Endothelial cell of umbilical vein (primary cell): ENCODE data around the gene MTR.

Experiments used
- EZH2 ChIP-seq: IDR thresholded peaks from 2 replicates; pipeline ENCODE4 v1.6.1; 2012; ENCODE audit warnings: borderline replicate concordance, low read depth, mild to moderate bottlenecking, moderate library complexity, low read length, inconsistent platforms; ENCODE audit not compliant: severe bottlenecking
- FOS ChIP-seq: IDR thresholded peaks from 2 replicates; pipeline ENCODE4 v1.6.1; 2011; ENCODE audit warnings: mild to moderate bottlenecking, low read length, moderate library complexity, borderline replicate concordance; ENCODE audit not compliant: insufficient read depth
- POLR2A ChIP-seq: IDR thresholded peaks from 2 replicates; pipeline ENCODE4 v1.6.1; 2012; ENCODE audit warnings: low read depth, mild to moderate bottlenecking, control low read depth, low read length
- POLR2AphosphoS5 ChIP-seq: IDR thresholded peaks from 2 replicates; pipeline ENCODE4 v1.6.1; 2012; ENCODE audit warnings: low read depth, mild to moderate bottlenecking, control low read depth, low read length, moderate library complexity; ENCODE audit not compliant: insufficient read depth
- TF ChIP-seq, protein P1 (sequence below), 2 donors: IDR thresholded peaks; 1 replicate in 1 of 2; 2 replicates in 1 of 2; pipeline ENCODE4 v1.5.1; 2011; ENCODE audit warnings: low read length in 2 of 2, mild to moderate bottlenecking in 2 of 2, moderate library complexity in 2 of 2, control low read depth in 1 of 2, inconsistent platforms in 1 of 2, low read depth in 1 of 2; ENCODE audit not compliant: insufficient read depth in 1 of 2; ENCODE audit errors: extremely low read depth in 1 of 2

DNA sequence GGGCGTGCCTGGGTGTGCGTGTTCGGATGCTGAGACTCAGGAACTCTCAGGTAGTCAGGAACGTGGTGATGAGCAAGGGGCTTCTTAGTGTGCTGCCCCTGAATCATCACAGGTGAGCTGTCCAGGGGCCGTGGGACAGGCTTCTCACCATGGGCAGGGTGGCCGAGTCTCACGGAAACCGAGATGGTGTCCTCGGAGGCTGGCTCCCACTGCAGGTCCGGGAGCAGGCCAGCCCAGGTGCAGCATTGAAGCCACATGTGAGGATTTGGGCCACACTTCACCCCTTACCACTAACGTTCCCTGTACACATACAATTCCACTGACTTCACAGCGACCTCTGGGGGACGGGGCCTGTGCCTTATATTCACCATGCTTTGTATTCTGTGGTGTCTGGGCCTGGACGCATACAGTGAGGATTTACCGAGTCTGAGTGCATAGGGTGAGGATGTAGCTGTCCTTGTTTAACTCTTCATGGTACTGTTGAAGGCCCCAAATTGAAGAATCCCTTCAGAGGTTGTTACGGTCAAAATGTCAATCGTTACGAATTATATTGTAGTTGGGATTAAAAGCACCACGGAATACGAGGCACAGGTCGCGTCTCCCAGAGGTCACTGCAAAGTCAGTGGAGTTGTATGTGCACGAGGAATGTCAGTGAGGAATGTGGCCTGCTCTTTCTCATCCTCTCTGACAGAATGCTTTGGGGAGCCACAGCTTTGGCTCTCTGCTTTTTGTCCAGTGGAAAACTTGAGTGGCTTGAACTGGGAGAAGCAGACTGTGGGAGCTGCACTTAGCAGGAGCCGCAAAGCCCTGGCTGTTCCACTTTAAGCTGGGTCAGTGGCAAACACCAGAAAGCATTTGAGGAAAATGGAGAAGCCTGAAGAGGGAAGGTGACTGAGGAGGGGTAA lies 95.3 kb downstream of the MTR start:
- TF ChIP-seq POLR2AphosphoS5 (no peak), POLR2A (no peak), FOS (no peak), EZH2 (no peak)
- TF ChIP-seq, protein P1, sequence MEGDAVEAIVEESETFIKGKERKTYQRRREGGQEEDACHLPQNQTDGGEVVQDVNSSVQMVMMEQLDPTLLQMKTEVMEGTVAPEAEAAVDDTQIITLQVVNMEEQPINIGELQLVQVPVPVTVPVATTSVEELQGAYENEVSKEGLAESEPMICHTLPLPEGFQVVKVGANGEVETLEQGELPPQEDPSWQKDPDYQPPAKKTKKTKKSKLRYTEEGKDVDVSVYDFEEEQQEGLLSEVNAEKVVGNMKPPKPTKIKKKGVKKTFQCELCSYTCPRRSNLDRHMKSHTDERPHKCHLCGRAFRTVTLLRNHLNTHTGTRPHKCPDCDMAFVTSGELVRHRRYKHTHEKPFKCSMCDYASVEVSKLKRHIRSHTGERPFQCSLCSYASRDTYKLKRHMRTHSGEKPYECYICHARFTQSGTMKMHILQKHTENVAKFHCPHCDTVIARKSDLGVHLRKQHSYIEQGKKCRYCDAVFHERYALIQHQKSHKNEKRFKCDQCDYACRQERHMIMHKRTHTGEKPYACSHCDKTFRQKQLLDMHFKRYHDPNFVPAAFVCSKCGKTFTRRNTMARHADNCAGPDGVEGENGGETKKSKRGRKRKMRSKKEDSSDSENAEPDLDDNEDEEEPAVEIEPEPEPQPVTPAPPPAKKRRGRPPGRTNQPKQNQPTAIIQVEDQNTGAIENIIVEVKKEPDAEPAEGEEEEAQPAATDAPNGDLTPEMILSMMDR (IDR thresholded peaks at IDR 0.05; ENCODE audit: extremely low read depth in 1 of 2, insufficient read depth in 1 of 2, low read depth in 1 of 2, low read length in 2 of 2) = no peak
